ENCODE measurements around the gene ACTC1.

ACTC1 gene

DNA sequence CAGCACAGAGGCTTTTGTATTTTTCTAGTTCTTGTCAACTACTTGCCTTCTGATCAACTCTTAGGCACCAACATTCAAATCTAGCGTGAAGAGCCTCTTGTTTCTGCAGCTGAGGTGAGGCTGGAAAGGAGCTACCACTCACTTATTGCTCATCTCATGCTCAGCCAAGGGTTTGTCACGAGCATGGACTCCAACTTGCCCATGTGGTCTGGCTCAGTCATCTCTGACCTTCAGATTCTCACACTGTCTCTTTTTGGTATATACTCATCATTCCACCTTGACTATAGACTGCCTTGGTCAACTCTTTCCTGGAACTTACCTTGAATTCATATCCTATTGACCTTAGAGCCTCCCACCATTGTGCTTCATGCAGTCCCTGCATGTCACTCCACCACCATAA lies 35.4 kb downstream of the ACTC1 start:
- H3K27ac ChIP-seq (ENCODE audit: low read depth, low read length, severe bottlenecking) = no peak overlapping the region

DNA sequence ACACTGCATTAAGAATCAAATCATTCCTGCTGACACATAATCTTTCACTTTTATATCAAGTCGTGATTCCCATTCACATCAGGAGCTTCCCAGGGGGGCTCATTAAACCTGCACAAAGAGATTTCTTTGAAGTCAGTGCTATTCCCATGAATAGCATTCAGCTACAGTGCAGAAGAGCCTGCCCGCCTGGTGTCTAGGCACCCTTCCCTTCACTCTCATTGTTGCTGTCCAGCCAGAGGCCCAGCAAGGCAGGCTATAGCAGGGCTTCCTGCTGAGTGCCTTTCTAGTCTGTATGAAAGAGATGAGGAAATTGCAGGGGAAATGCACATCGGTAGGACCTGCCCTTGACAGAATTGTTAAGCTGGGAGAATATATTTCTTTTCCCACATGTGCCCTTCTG lies 36.0 kb downstream of the ACTC1 start:
- Histone ChIP-seq H3K4me3 (ENCODE audit: extremely low read depth, insufficient read depth, low read length, poor library complexity, severe bottlenecking) (no peak overlapping the region), H3K36me3 (ENCODE audit: control insufficient read depth, insufficient read depth, low read length) (no peaks in the 10 kb centered on the region), H3K4me1 (ENCODE audit: control insufficient read depth, insufficient read depth, low read length, poor library complexity, severe bottlenecking) (no peaks in the 10 kb centered on the region), H3K27ac (ENCODE audit: low read depth, low read length, severe bottlenecking) (no peak overlapping the region), H3K9me3 (ENCODE audit: control insufficient read depth, low read length) (no peaks in the 10 kb centered on the region)
- 66 to 69% methylated on average over 2 of the region's 3 CpGs for WGBS, 2 experiments (ENCODE audit: insufficient coverage in 2 of 2)

More for the DNA sequence above, 35.4 kb downstream of the ACTC1 start:
- 62 to 75% methylated on average over 2 of the region's 2 CpGs for WGBS, 2 experiments (ENCODE audit: insufficient coverage in 2 of 2)
- Histone ChIP-seq H3K4me1 (ENCODE audit: control insufficient read depth, insufficient read depth, low read length, poor library complexity, severe bottlenecking) (no peaks in the 10 kb centered on the region), H3K4me3 (ENCODE audit: extremely low read depth, insufficient read depth, low read length, poor library complexity, severe bottlenecking) (no peak overlapping the region), H3K36me3 (ENCODE audit: control insufficient read depth, insufficient read depth, low read length) (no peaks in the 10 kb centered on the region), H3K9me3 (ENCODE audit: control insufficient read depth, low read length) (no peaks in the 10 kb centered on the region)

DNA sequence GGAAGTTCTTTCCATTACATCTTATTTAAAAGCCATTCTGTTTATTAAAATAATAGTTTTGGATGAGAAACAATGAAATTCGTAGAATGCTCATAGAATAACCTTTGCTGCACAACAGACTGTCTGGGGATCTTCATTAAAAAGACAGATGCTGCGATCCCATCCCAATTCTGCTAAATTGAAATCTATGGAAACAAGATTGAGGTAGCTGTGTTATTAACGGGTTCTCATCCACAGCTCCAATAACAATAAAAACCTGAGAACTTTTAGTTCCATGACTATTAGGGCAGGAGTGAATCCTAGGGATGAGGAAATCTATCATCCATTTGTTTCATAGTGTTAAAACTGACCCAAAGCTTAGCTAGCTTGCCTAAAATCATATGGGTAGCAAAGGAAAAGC lies 38.1 kb downstream of the ACTC1 start:
- H3K27ac ChIP-seq (ENCODE audit: low read depth, low read length, severe bottlenecking) = no peak overlapping the region
- WGBS, 2 experiments (ENCODE audit: insufficient coverage in 2 of 2) = 92% methylated on average over 2 of the region's 3 CpGs; no CpG with 5 or more reads in 1 of the 2 experiments
- H3K4me3 ChIP-seq (ENCODE audit: extremely low read depth, insufficient read depth, low read length, poor library complexity, severe bottlenecking) = no peak overlapping the region
- H3K4me1 ChIP-seq (ENCODE audit: control insufficient read depth, insufficient read depth, low read length, poor library complexity, severe bottlenecking) = no peaks in the 10 kb centered on the region
- no peaks in the 10 kb centered on the region for H3K36me3 ChIP-seq (ENCODE audit: control insufficient read depth, insufficient read depth, low read length)
- H3K9me3 ChIP-seq (ENCODE audit: control insufficient read depth, low read length) = no peaks in the 10 kb centered on the region

DNA sequence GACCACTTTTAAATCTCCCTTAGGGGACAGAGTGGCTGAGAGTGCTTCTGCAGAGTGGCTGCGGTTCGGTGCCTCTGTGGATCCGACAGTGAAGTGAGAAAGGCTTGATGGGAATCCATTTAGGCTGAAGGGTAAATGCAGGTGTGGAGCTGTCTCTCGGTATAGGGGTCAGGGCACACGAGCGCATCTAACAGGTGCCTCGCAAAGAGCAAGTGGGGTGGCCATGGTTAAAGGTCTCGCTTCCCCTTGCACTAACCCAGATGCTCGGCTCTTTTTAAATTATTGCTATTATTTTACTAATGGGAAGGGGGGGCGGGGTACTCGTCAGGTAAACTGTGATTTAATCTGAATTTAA lies 40.0 kb downstream of the ACTC1 start:
- no peak overlapping the region for H3K27ac ChIP-seq (ENCODE audit: low read depth, low read length, severe bottlenecking)
- no peaks in the 10 kb centered on the region for H3K9me3 ChIP-seq (ENCODE audit: control insufficient read depth, low read length)
- WGBS, 2 experiments (ENCODE audit: insufficient coverage in 2 of 2) = 0% methylated on average over 3 of the region's 11 CpGs; no CpG with 5 or more reads in 1 of the 2 experiments
- no peak overlapping the region for H3K4me3 ChIP-seq (ENCODE audit: extremely low read depth, insufficient read depth, low read length, poor library complexity, severe bottlenecking)
- no peaks in the 10 kb centered on the region for H3K36me3 ChIP-seq (ENCODE audit: control insufficient read depth, insufficient read depth, low read length)
- H3K4me1 ChIP-seq (ENCODE audit: control insufficient read depth, insufficient read depth, low read length, poor library complexity, severe bottlenecking) = no peaks in the 10 kb centered on the region

DNA sequence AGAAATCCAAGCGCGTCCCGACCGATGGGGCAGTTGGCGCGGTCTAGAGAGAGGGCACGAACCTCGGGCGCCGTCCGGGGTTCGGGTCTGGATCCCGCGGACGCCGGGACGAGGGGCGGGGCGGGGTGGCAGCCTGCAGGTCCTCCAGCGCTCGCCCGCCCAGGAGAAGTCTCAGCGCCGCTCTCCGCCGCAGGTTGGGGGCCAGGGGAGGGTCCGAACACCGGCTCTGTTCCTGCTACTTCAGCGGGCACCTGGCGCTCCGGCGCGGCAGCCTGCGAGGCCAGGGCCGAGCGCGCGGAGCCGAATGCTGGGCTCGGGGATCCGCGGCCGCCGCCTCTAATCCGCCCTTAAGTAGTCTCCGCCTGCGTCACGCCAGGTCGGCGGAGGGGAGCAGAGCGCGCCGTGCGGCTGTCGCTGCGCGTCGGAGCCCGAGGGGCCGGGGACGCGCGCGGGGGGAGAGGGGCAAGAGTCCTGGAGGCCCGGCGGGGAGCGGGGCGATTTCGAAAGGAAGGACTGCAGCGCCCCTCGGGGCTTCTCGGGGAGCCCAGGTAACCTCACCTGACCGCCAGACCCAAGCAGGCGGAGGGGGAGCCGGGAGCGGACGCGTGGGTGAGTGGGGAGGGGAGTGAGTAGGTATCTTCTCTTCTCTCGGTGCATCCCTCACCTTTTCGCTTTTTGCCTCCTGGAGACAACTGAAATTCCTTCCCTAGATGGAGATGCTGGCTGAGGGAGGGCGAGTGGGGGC lies 40.5 kb downstream of the ACTC1 start, which contains the start of gene GJD2:
Gene GJD2 (minus strand): TSS at position 325 of the 745 bp plus-strand sequence. CDS start 510 bp downstream, outside the sequence.
- Histone ChIP-seq H3K4me3 (ENCODE audit: extremely low read depth, insufficient read depth, low read length, poor library complexity, severe bottlenecking) (peak within 1 kb of the TSS; percentile 42), H3K9me3 (ENCODE audit: control insufficient read depth, low read length) (no peaks in the 10 kb centered on the region), H3K36me3 (ENCODE audit: control insufficient read depth, insufficient read depth, low read length) (no peaks in the 10 kb centered on the region), H3K4me1 (ENCODE audit: control insufficient read depth, insufficient read depth, low read length, poor library complexity, severe bottlenecking) (no peaks in the 10 kb centered on the region), H3K27ac (ENCODE audit: low read depth, low read length, severe bottlenecking) (no peak within 1 kb of the TSS)
- 1% methylated on average over 46 to 68 of the region's 81 CpGs for WGBS, 2 experiments (ENCODE audit: insufficient coverage in 2 of 2)

DNA sequence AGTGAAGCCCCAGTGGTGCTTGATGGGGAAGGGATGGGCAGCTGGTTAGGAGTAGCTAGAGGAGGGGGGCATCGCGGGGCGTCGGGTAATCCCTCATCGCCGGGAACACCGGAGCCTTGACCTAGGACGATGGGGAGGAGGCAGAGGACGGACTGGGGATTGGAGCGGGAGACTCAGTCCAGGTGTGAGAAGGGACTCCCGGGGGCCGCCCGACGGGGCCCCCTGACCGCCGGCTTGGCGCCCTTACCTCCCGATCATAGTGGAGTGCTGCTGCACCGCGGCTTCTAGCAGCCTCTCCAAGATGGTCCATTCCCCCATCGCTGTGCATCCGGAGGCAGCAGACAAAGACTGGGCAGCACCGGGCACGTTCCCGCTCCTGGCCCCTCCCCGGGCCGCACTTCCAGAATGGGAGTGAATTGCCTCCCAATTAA lies 41.2 kb downstream of the ACTC1 start:
- Histone ChIP-seq H3K4me1 (ENCODE audit: control insufficient read depth, insufficient read depth, low read length, poor library complexity, severe bottlenecking) (no peaks in the 10 kb centered on the region), H3K4me3 (ENCODE audit: extremely low read depth, insufficient read depth, low read length, poor library complexity, severe bottlenecking) (peak overlapping the region; percentile 42), H3K36me3 (ENCODE audit: control insufficient read depth, insufficient read depth, low read length) (no peaks in the 10 kb centered on the region), H3K9me3 (ENCODE audit: control insufficient read depth, low read length) (no peaks in the 10 kb centered on the region), H3K27ac (ENCODE audit: low read depth, low read length, severe bottlenecking) (no peak overlapping the region)
- WGBS, 2 experiments (ENCODE audit: insufficient coverage in 2 of 2) = 7 to 8% methylated on average over 19 to 21 of the region's 27 CpGs

DNA sequence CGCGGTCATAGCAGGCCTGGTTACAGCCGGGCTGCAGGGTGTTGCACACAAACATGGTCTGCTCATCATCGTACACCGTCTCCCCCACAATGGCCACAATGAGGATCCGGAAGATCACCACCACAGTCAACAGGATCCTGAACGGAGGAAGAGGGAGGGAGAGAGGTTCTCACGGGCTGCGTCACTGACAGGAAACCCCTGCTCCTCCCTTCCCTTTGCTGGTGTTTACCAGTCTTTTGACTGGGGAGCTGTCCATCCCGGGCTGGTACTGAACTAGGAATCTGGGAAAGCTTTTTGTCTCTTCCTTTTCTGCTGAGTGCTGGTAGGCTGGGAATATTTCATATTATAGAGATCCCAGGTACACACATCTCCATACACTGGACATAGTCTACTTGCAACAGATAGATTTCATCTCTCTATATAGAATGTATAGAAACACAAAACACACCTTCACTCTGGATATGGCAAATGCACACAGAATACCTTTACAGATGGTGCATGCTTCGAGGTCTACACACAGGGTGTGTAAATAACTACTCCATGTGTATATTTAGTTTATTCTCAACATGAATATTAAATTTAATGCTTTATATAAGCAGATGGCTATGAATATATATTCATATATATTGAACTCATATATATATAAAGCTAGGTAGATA lies 42.0 kb downstream of the ACTC1 start:
- Histone ChIP-seq H3K9me3 (ENCODE audit: control insufficient read depth, low read length) (no peaks in the 10 kb centered on the region), H3K4me3 (ENCODE audit: extremely low read depth, insufficient read depth, low read length, poor library complexity, severe bottlenecking) (no peak overlapping the region), H3K36me3 (ENCODE audit: control insufficient read depth, insufficient read depth, low read length) (no peaks in the 10 kb centered on the region), H3K4me1 (ENCODE audit: control insufficient read depth, insufficient read depth, low read length, poor library complexity, severe bottlenecking) (no peaks in the 10 kb centered on the region), H3K27ac (ENCODE audit: low read depth, low read length, severe bottlenecking) (no peak overlapping the region)
- 100% methylated on average over 1 to 2 of the region's 11 CpGs for WGBS, 2 experiments (ENCODE audit: insufficient coverage in 2 of 2)

DNA sequence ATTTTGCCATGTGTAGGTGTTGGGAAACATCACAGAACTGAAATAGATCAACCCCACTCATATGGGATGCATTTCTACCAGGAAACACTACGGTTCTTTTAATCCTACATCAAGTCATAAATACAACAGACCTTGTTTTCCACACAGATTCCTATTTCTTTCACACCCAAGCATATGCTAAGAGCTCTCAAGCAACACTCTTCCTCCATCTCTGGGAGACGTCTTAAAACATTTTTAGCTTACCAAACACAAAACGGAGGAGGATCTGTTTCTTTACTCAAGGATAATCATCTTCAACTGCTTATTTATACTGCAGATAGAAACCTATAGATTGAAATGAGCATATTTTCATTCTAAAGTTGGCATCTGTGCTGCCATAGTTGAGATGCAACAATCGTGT lies 45.7 kb downstream of the ACTC1 start:
- Histone ChIP-seq H3K9me3 (ENCODE audit: control insufficient read depth, low read length) (no peaks in the 10 kb centered on the region), H3K4me1 (ENCODE audit: control insufficient read depth, insufficient read depth, low read length, poor library complexity, severe bottlenecking) (no peaks in the 10 kb centered on the region), H3K4me3 (ENCODE audit: extremely low read depth, insufficient read depth, low read length, poor library complexity, severe bottlenecking) (no peak overlapping the region), H3K36me3 (ENCODE audit: control insufficient read depth, insufficient read depth, low read length) (no peaks in the 10 kb centered on the region), H3K27ac (ENCODE audit: low read depth, low read length, severe bottlenecking) (no peak overlapping the region)
- 78 to 93% methylated on average over 2 to 3 of the region's 4 CpGs for WGBS, 2 experiments (ENCODE audit: insufficient coverage in 2 of 2)

Data from mesodermal cell (in vitro differentiated cells).